B cell (primary cell): Measurements from ENCODE around the gene TES.

Experiments
- CTCF ChIP-seq: fragments of 200-600 bp; IDR thresholded peaks from one replicate; pipeline ENCODE4 v1.8.0; 2022; ENCODE audit warnings: antibody characterized with exemption, mild to moderate bottlenecking
- EZH2 ChIP-seq: IDR thresholded peaks from 2 replicates; pipeline ENCODE4 v1.6.1; 2012; ENCODE audit warnings: borderline replicate concordance, low read depth, mild to moderate bottlenecking, moderate library complexity, low read length; ENCODE audit not compliant: insufficient read depth, poor library complexity, severe bottlenecking

- no peak for TF ChIP-seq CTCF
- no peak for TF ChIP-seq EZH2
These were observed 11.5 kb upstream of the TES start for GRCh38 chr7:116198748-116199410.
